K562 treated with DMSO at 1 percent for 24 hours (cell line): Measurements from ENCODE around the gene APH1B. TPM values are rescaled to one million over a fixed set of nuclear protein-coding genes. Genes with fewer than 3 reads are reported as not detected.

ENCODE experiments used
- total RNA-seq: library from RNA; unstranded; fragments of 300-600 nt; gene quantifications from 2 replicates; pipeline ENCODE4 v1.2.3, GENCODE V29; 2022; ENCODE audit warnings: low read depth; ENCODE audit not compliant: insufficient read depth

The APH1B gene
- total RNA-seq = 9.4 and 11.1 TPM in 2 replicates

DNA sequence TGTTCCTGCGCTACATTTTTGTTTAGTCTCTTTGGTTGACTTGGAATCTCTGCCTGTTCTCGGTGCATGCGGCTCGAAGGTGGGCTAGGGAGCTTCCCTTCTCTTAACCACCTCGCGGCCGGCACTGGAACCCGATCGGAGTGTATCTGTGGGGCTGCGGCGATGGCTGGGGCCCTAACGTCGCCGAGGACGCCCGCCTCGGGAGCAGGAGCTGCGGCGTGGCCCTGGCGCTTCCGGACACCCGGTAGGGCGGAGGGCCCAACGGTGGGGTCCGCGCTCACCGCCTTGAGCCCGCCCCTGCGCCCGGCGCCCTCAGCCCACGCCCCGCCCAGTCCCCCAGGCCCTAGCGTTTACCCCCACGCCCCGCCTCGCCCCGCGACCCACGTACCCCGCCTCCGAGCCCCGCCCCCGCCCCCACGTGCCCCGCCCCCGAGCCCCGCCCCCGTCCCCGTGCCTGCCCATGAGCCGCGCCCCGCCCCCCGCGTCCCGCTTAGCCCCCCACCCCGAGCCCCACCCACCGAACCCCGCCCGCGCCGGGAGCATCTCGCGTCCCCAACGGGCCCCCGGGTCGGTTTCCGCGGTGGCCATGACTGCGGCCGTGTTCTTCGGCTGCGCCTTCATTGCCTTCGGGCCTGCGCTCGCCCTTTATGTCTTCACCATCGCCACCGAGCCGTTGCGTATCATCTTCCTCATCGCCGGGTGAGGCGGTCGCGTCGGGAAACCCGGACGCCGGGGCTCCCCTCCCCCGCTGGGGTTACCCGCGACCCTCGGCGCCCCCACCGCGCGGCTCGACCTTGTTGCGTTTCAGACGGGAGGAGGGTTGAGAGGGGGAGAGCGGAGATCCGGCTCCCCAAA is at the start of gene APH1B:
TSS of gene APH1B (plus strand) at position 568 of the 855 bp plus-strand sequence. CDS start at position 587, 19 bp downstream.

Other genes starting within 250 kb of the APH1B start
- 56.3 and 66.6 TPM in 2 replicates for gene TPM1, start 234.9 kb upstream of the APH1B start, total RNA-seq
- 18.5 and 24.0 TPM in 2 replicates for gene LACTB, start 155.7 kb upstream of the APH1B start, total RNA-seq
- 55.4 and 67.2 TPM in 2 replicates for gene RPS27L, start 120.1 kb upstream of the APH1B start, total RNA-seq
- 5.7 and 7.5 TPM in 2 replicates for gene RAB8B, start 88.0 kb upstream of the APH1B start, total RNA-seq
- gene CA12, start 104.2 kb downstream of the APH1B start, total RNA-seq = 0.80 and 2.4 TPM in 2 replicates
- gene USP3, start 227.0 kb downstream of the APH1B start, total RNA-seq = 23.9 and 24.9 TPM in 2 replicates